HG03469 (cell line): ENCODE results near the gene PDK4.
"Not testable (repeated sequence)": the region's sequence is repeated elsewhere in the genome, so short reads cannot be mapped to it uniquely, and the experiment has no call there.

ENCODE experiments used
- ATAC-seq: cut with Tn5 transposase; IDR thresholded peaks from one replicate; pipeline ENCODE4 v1.9.1; 2021; ENCODE audit warnings: mild to moderate bottlenecking, moderate library complexity, moderate number of reproducible peaks; ENCODE audit not compliant: unreplicated experiment

The PDK4 gene

GRCh38 chr7:95605275-95605674 lies 9.0 kb upstream of the PDK4 start:
- no peak for ATAC-seq

GRCh38 chr7:95604811-95605210 lies 8.5 kb upstream of the PDK4 start:
- ATAC-seq = not testable (repeated sequence)

GRCh38 chr7:95604397-95604796 lies 8.1 kb upstream of the PDK4 start:
- not testable (repeated sequence) for ATAC-seq

- no peak for ATAC-seq
Observed at GRCh38 chr7:95602421-95602820, 6.1 kb upstream of the PDK4 start.

- no peak for ATAC-seq
Observed at GRCh38 chr7:95601316-95601715, 5.0 kb upstream of the PDK4 start.

GRCh38 chr7:95599069-95599468 lies 2.8 kb upstream of the PDK4 start:
- no peak for ATAC-seq

- no peak for ATAC-seq
Observed at GRCh38 chr7:95598511-95598910, 2.2 kb upstream of the PDK4 start.

- ATAC-seq = no peak
Observed at GRCh38 chr7:95595746-95596197, 544 bp downstream of the PDK4 start.

GRCh38 chr7:95594185-95594584 lies 2.1 kb downstream of the PDK4 start:
- no peak for ATAC-seq

GRCh38 chr7:95593343-95593742 lies 3.0 kb downstream of the PDK4 start:
- ATAC-seq = no peak

GRCh38 chr7:95592570-95592969 lies 3.7 kb downstream of the PDK4 start:
- ATAC-seq = no peak

GRCh38 chr7:95590387-95591248 lies 5.7 kb downstream of the PDK4 start:
- ATAC-seq = no peak

GRCh38 chr7:95589766-95590165 lies 6.5 kb downstream of the PDK4 start:
- no peak for ATAC-seq

- ATAC-seq = no peak
Observed at GRCh38 chr7:95589031-95589430, 7.3 kb downstream of the PDK4 start.

GRCh38 chr7:95586951-95587301 lies 9.4 kb downstream of the PDK4 start:
- no peak for ATAC-seq

GRCh38 chr7:95585426-95585789 lies 10.9 kb downstream of the PDK4 start:
- ATAC-seq = no peak

GRCh38 chr7:95584769-95585425 lies 11.4 kb downstream of the PDK4 start:
- ATAC-seq = no peak

GRCh38 chr7:95583834-95584621 lies 12.3 kb downstream of the PDK4 start:
- ATAC-seq = no peak

GRCh38 chr7:95582578-95583293 lies 13.6 kb downstream of the PDK4 start:
- no peak for ATAC-seq

- no peak for ATAC-seq
Observed at GRCh38 chr7:95581467-95581866, 14.8 kb downstream of the PDK4 start.

GRCh38 chr7:95579318-95579717 lies 17.0 kb downstream of the PDK4 start:
- ATAC-seq = no peak
